Measurements from ENCODE around the gene LARGE1. TPM values are rescaled to one million over a fixed set of nuclear protein-coding genes. Genes with fewer than 3 reads are reported as not detected.

LARGE1 gene
- polyA plus RNA-seq, 1 donor from 2014 or later: 1.4 TPM

DNA sequence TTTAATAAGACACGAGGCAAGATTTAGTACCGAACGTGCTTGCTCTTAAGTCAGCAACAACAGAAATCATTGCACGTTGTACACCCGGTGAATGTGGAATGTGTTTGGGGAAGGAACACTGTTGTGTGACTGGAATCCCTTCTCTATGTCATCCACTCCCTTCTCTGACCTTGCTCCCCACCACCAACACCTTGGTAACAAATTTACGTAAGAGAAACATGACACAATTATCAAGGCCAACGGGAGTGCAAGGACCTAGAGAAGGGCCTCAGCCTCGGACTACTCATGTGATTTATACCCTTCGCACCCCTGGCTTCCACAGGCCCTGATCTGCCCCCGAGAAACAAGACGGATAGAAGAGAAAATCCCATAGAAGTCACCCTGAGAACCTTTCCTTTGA lies 236.2 kb downstream of the LARGE1 start:
- H3K4me1 Mint-ChIP-seq: peaks cover 0 to 4% (median 0%) of the 10 kb centered on the region in 3 donors
- peaks cover 3% of the 10 kb centered on the region for H3K36me3 Mint-ChIP-seq
- H3K4me3 Mint-ChIP-seq: peak overlapping the region in 1 of 4 donors; percentile 51
- H3K9me3 Mint-ChIP-seq: no peaks in the 10 kb centered on the region
- no peaks in the 10 kb centered on the region for H3K27me3 Mint-ChIP-seq
- no peak overlapping the region for H3K27ac Mint-ChIP-seq

DNA sequence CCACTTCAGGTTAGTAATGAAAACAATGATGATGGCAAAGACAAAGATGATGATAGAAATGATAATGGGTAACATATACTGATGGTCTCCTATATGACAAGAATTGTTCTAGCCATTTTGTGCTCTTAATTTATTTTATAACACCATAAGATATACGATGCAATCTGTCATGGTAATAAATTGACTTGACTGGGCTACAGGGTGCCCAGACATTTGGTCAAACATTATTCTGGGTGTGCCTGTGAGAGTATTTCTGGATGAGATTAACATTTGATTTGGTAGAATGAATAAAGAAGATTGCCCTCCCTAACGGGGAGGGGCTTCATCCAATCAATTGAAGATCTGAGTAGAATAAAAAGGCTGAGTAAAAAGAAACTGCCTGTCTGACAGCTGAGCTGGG lies 237.3 kb downstream of the LARGE1 start:
- H3K27me3 Mint-ChIP-seq: no peaks in the 10 kb centered on the region
- H3K4me1 Mint-ChIP-seq: peaks cover 0 to 4% (median 0%) of the 10 kb centered on the region in 3 donors
- no peaks in the 10 kb centered on the region for H3K9me3 Mint-ChIP-seq
- H3K4me3 Mint-ChIP-seq: no peak overlapping the region
- peaks cover 3% of the 10 kb centered on the region for H3K36me3 Mint-ChIP-seq
- no peak overlapping the region for H3K27ac Mint-ChIP-seq

DNA sequence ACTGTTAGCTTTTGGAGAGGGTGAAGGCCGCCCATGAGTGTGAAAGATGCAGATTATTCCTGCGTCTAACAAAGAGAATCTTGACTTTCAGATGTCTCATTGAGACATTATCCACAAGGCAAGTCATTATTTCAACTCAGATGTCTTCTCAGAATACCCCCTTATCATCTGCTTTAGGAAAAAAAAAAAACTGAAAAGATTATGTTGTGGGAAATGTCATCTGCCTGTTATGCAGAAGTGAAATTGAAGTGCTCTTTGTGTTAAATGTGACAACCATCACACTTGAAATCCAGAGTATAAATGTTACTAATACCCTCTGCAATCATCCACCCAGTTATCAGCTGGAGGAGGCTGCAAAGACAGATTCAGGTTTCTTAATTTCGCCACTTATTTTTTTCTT lies 239.6 kb downstream of the LARGE1 start:
- Mint-ChIP-seq H3K9me3 (no peaks in the 10 kb centered on the region), H3K4me3 (no peak overlapping the region), H3K4me1 (peaks cover 0 to 3% (median 2%) of the 10 kb centered on the region in 3 donors), H3K27me3 (no peaks in the 10 kb centered on the region), H3K36me3 (no peaks in the 10 kb centered on the region), H3K27ac (no peak overlapping the region)

DNA sequence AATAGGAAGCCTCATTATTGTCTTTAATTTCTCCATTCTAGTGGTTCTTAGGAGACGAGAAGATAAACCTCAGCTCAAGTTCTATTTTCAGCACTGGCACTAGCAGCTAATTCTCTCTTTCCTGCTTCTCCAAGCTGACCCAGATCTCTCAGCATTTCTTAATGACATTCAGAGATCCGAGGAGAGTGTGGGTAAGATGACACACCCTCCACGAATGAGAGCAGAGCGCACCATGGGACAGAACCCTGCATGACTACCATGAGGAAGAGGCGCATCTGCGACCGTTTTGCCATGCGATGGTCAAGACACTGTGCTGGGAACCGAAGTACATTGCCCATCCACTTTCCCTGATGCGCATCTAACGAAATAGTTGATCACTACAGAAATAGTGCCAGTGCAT lies 241.8 kb downstream of the LARGE1 start:
- no peak overlapping the region for H3K27ac Mint-ChIP-seq
- peaks cover 3% of the 10 kb centered on the region for H3K36me3 Mint-ChIP-seq
- no peak overlapping the region for H3K4me3 Mint-ChIP-seq
- no peaks in the 10 kb centered on the region for H3K27me3 Mint-ChIP-seq
- peaks cover 0 to 3% (median 2%) of the 10 kb centered on the region in 3 donors for H3K4me1 Mint-ChIP-seq
- H3K9me3 Mint-ChIP-seq: no peaks in the 10 kb centered on the region

DNA sequence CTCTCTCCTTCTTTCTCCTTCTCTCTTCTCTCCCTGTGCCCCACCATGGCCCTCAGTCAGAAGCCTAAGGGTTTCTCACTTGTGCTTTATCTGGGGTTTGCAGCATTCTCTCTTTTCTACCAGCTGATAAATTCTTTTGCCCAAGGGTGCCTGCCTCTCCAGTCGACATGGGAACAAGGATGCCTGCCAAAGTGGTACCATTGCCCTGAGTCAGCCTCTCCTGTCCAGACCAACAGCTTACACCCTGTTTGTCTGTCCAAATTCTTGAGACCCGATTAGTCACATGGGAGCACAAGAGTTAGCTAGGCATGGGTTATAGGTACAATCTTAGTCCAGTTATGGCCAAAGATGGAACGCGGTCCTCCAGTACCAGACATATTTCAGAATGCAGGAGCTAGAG lies 242.7 kb downstream of the LARGE1 start:
- H3K4me1 Mint-ChIP-seq: peaks cover 0 to 6% (median 2%) of the 10 kb centered on the region in 3 donors
- H3K27ac Mint-ChIP-seq: no peak overlapping the region
- H3K9me3 Mint-ChIP-seq: no peaks in the 10 kb centered on the region
- no peaks in the 10 kb centered on the region for H3K27me3 Mint-ChIP-seq
- H3K36me3 Mint-ChIP-seq: peaks cover 3% of the 10 kb centered on the region
- no peak overlapping the region for H3K4me3 Mint-ChIP-seq

DNA sequence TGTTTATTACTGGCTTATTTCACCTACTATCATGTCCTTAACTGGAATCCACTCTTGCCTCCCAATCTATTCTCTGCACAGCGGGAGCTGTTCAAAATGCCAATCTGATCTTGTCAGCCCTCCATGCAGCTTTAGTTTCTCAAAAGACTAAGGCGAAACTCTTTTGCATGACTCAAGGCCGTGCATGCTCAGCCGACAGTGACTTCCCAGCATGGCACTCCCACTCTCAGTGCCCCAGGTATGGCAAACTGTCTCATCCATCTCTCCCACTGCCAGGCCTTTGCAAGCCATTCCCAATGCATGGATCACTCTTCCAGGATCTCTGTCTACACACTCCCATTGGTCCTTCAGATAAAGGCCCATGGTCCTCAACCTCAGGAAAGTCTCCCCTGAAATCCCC lies 245.9 kb downstream of the LARGE1 start:
- peaks cover 3% of the 10 kb centered on the region for H3K36me3 Mint-ChIP-seq
- H3K27ac Mint-ChIP-seq: no peak overlapping the region
- H3K4me1 Mint-ChIP-seq: peaks cover 6 to 19% (median 8%) of the 10 kb centered on the region in 3 donors
- no peaks in the 10 kb centered on the region for H3K9me3 Mint-ChIP-seq
- no peak overlapping the region for H3K4me3 Mint-ChIP-seq
- no peaks in the 10 kb centered on the region for H3K27me3 Mint-ChIP-seq

DNA sequence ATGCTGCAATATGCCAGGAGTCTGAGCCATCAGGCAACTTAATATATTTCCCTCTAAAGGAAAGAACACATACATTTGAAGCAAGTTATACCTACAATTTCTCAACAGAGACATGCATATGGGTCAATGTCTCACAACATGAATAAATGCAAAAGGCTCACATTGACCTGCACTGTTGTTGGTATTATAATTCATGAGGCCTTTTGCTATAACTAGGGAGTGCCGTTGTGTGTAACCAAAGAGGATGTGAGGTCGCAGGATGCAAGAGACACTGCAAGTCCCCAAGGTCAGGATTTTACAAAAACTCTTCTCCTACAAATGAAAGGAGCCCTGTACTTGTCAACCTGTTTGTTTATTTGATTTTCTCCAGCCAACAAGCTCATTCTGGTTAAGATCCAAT lies 250.5 kb downstream of the LARGE1 start:
- Mint-ChIP-seq H3K27ac (peak overlapping the region in 1 of 3 donors; percentile 53), H3K4me3 (no peak overlapping the region), H3K27me3 (no peaks in the 10 kb centered on the region), H3K9me3 (no peaks in the 10 kb centered on the region), H3K36me3 (peaks cover 6% of the 10 kb centered on the region), H3K4me1 (peaks cover 22 to 38% (median 25%) of the 10 kb centered on the region in 3 donors)

DNA sequence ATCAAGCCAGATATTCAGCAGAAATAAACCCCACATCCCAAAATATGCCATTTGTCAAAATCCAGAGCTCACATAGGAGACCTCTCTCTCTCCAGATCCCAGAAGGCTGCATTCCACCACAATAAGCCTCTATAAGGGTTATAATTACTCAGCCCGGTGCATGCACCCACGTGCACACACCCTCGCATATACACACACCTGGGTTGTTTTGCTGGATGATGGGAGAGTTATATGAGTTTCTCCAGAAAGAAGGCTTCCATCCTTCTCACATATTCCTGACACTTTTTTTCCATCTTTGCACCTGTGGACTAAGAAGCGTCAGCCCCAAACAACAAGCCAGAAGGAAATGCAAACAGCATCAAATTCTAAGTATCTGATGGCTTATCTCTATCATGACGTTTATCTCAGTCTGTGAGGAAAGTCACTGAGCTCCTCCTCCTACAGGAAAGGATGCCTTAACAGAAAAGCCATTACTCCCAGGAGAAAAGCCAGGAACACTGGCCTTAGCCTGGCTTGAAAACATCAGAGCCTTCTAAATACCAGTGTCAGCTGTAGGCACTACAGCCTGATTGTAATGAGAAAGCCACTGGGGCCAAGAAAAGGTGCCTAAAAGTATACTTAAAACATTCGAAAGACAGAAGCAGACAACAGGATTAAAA lies 253.2 kb downstream of the LARGE1 start:
- H3K27ac Mint-ChIP-seq: no peak overlapping the region
- peaks cover 25 to 43% (median 26%) of the 10 kb centered on the region in 3 donors for H3K4me1 Mint-ChIP-seq
- H3K9me3 Mint-ChIP-seq: no peaks in the 10 kb centered on the region
- H3K27me3 Mint-ChIP-seq: peaks cover 2% of the 10 kb centered on the region
- peak overlapping the region in 2 of 4 donors; percentile 30 to 35 for H3K4me3 Mint-ChIP-seq
- H3K36me3 Mint-ChIP-seq: peaks cover 9% of the 10 kb centered on the region

DNA sequence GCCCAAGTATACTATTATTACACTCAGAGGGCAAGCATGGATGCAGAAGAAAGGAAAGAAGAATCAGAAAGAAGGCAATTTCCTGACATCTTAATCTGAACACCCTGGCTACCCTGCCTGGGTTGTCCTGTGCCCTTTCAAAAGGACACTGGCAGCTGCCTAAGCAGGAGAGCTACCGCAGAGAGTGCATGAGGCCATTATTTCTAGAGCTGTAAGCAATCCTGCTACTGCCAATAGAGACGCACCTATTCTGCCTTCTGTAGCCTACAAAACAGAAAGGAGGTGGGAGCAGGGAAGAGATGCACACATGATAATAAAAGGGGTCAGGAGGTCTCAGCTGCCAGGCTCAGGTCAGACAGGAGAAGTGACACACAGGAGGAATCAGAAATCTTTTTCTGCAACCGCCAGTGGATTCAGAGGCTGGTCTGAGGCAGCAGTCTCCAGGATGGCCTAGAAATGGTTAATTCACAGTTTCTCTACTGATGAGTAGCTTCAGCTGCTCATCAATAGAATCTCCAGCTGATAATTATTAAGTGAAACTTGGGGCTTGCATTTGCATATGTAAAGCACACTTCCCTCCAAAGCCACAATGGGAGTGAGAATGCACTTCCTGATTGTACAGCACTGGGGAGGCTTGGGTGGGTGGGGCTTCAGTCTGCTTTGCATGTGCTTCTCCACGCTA lies 253.9 kb downstream of the LARGE1 start:
- Mint-ChIP-seq H3K36me3 (peaks cover 9% of the 10 kb centered on the region), H3K9me3 (no peaks in the 10 kb centered on the region), H3K4me3 (peak overlapping the region in 2 of 4 donors; percentile 30 to 35), H3K27ac (no peak overlapping the region), H3K4me1 (peaks cover 25 to 41% (median 26%) of the 10 kb centered on the region in 3 donors), H3K27me3 (peaks cover 2% of the 10 kb centered on the region)

DNA sequence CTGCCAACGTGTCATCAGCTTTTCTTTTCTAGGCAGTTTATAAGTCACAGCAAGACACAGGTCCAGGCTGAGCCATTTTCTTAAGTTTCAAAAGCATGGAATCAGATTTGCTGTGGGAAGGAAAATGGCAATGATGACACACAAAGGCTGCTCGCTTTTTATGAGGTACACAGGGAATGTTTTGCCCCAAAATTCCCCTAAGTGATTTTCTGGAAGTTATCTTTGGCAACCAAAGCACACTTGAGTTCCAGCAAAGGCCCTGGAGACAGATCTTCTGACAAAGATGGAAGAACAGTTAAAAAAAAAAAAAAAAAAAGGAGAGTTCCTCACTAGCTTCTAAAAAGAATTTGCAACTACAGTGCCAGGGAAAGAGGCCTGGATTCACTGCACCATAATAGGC lies 260.8 kb downstream of the LARGE1 start:
- peaks cover 8% of the 10 kb centered on the region for H3K36me3 Mint-ChIP-seq
- H3K9me3 Mint-ChIP-seq: peaks cover 3 to 5% (median 3%) of the 10 kb centered on the region in 3 donors
- H3K4me1 Mint-ChIP-seq: peaks cover 0 to 8% (median 4%) of the 10 kb centered on the region in 3 donors
- no peak overlapping the region for H3K4me3 Mint-ChIP-seq
- H3K27me3 Mint-ChIP-seq: peaks cover 1% of the 10 kb centered on the region
- no peak overlapping the region for H3K27ac Mint-ChIP-seq

DNA sequence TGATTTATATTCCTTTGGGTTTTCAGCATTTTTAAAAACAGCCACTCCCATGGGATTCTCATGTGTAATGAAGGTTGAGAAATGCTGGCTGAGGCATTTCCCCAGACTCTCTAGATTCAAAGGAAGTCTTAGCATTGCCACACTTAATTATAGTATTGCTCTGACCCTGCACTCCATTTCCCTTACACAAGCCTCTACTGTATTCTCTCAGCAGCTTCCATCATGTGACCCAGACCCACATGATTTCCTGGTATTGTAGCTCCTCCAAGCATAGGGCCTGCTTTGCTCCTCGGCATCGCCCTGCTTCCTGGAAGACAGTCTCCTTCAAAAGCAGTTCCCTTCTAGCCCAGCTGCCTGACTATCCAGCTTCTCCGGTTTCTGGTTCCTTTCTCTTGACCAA lies 261.5 kb downstream of the LARGE1 start:
- Mint-ChIP-seq H3K36me3 (peaks cover 8% of the 10 kb centered on the region), H3K4me1 (peaks cover 0 to 4% (median under 1%) of the 10 kb centered on the region in 3 donors), H3K4me3 (peak overlapping the region in 1 of 4 donors; percentile 71), H3K9me3 (peaks cover 3 to 5% (median 3%) of the 10 kb centered on the region in 3 donors), H3K27ac (no peak overlapping the region), H3K27me3 (no peaks in the 10 kb centered on the region)

DNA sequence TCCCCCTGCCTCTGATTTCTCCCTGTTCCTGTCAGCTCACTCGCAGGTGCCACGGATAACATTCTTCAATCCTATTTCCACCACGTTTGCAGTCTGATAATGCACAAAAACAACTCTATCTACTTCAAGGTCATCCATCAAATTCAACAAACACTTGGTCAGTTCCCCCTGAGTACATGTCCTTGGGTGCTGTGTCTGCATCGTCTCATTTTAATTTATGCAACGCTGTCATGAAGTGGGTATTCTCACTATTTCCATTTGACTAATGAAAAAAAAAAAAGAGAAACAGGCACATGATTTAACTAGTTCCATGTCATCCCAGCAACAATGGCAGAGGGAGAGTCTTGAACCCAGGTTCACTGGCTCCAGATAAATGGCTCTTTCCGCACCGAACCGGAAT lies 262.6 kb downstream of the LARGE1 start:
- no peaks in the 10 kb centered on the region for H3K27me3 Mint-ChIP-seq
- no peak overlapping the region for H3K27ac Mint-ChIP-seq
- no peak overlapping the region for H3K4me3 Mint-ChIP-seq
- H3K36me3 Mint-ChIP-seq: peaks cover 8% of the 10 kb centered on the region
- peaks cover 0 to 3% (median 0%) of the 10 kb centered on the region in 3 donors for H3K4me1 Mint-ChIP-seq
- H3K9me3 Mint-ChIP-seq: peaks cover 3 to 5% (median 3%) of the 10 kb centered on the region in 3 donors

DNA sequence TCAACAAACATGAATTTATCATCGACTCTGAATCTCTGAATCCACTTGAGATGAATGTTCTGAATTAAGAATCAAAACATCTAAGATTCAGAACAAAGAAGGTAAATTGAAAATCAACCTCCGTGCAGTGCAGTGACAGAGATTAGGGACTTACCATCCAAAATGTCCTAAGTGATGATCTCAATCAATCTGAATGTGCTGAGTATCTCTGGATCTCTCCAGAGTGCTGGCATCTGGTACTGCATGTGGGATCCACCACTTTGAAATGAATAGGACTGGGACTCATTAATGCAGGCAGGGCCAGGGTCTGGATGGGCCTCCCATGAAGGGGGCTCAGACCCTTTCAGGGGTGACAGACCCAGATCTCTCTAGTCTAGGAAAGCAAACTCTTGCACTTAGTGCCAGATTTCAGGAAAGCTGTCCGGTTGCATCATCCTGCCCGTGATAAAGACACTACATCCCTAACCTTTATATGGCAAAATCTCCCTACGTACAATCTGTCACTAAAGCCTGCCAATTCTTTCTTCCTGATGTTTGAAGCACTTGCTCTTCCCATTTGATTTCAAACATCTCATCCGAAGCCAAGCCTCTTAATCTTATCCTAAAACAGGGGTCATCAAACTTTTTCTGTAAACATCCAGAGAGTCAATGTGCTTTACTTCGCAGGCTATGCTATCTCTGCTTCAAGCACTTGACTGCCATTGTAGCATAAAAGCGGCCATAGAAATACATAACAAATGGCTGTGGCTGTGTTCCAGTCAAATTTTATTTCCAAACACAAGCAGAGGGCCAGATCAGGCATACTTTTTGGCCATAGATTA lies 263.3 kb downstream of the LARGE1 start:
- no peaks in the 10 kb centered on the region for H3K27me3 Mint-ChIP-seq
- no peak overlapping the region for H3K4me3 Mint-ChIP-seq
- H3K9me3 Mint-ChIP-seq: peaks cover 3 to 5% (median 3%) of the 10 kb centered on the region in 3 donors
- H3K27ac Mint-ChIP-seq: no peak overlapping the region
- peaks cover 0 to 1% (median 0%) of the 10 kb centered on the region in 3 donors for H3K4me1 Mint-ChIP-seq
- H3K36me3 Mint-ChIP-seq: peaks cover 6% of the 10 kb centered on the region

DNA sequence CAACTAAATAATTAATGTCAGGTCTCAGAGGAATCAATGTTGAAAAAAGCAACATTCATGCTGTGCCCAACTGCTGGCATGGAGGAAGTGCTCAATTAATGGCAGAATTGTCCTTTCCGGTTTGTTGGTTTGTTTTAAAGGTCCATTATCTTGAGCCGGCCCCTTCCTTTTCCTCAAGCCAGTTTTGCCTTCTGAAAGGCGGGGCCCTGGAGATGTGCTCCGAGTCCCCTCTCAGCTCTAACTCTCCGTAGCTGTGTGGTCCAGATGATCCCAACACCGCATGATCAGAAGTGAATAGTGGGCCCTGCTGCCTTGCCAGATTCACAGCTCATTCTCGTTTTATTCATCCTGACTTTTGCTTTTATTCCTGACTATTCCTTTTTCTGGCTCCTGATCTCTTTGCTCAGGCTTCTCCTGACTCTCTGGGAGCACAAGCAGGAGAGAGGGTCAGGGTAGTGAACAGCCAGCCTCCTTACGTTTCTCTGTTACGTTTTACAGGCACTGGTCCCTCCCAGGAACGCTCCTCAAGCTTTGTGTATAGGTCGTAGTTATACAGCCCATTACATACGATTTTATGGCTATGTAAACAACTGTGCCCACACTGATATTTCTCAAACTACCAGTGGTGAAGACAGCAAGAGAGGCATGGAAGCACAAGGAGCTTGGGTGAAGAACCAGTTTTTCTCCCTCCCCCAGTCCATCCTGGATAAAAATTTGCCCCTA lies 265.9 kb downstream of the LARGE1 start:
- H3K27me3 Mint-ChIP-seq: no peaks in the 10 kb centered on the region
- H3K27ac Mint-ChIP-seq: no peak overlapping the region
- H3K4me3 Mint-ChIP-seq: no peak overlapping the region
- peaks cover 3 to 9% (median 6%) of the 10 kb centered on the region in 3 donors for H3K9me3 Mint-ChIP-seq
- H3K4me1 Mint-ChIP-seq: peaks cover 0 to 1% (median 0%) of the 10 kb centered on the region in 3 donors
- peaks cover 10% of the 10 kb centered on the region for H3K36me3 Mint-ChIP-seq

All from IgD-negative memory B cell (primary cell).